HG02970 (cell line): ENCODE data around the gene SAMD10.
"Not testable (repeated sequence)": the region's sequence is repeated elsewhere in the genome, so short reads cannot be mapped to it uniquely, and the experiment has no call there.

ENCODE experiments used
- ATAC-seq: cut with Tn5 transposase; IDR thresholded peaks from one replicate; pipeline ENCODE4 v1.9.1; 2021; ENCODE audit warnings: mild to moderate bottlenecking, moderate library complexity, moderate number of reproducible peaks; ENCODE audit not compliant: unreplicated experiment, low FRiP score

Gene SAMD10

GRCh38 chr20:63979557-63980316, at the start of gene SAMD10:
Gene SAMD10 (minus strand): TSS chr20:63979642. CDS start chr20:63979467, 175 bp downstream.
- ATAC-seq: peak; percentile 26

DNA sequence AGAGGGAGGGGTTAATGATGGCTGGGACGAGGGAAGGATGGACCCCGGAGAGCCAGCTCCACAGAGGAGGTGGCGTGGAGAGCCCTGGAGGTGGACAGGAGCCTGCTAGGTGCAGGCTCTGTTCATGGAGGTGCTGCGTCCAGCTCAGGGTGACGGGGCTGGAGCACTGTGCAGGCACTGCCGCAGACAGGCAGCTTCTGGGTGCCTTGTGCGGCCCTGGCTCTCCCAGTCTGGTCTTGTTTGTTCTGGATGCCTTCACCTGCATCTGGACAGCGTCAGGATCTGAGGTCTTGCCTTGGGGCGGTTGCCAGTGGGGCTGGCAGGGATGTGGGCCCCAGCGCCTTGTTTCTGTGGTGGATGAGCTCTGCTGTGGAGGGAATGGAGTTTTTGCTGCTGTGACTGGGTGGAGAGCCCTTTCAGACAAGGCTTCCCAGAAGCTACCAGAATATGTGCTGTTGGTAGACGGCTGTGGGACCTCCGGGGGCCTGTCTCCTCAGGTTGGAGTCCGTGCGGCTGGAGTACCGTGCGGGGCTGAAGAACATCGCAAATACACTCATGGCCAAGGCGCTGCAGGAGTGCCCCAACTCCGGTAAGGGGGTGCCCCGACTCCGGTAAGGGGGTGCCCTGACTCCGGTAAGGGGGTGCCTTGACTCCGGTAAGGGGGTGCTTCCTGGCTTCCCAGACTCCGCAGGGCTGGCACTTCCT, 48.7 kb upstream of the SAMD10 start:
- ATAC-seq: no peak

DNA sequence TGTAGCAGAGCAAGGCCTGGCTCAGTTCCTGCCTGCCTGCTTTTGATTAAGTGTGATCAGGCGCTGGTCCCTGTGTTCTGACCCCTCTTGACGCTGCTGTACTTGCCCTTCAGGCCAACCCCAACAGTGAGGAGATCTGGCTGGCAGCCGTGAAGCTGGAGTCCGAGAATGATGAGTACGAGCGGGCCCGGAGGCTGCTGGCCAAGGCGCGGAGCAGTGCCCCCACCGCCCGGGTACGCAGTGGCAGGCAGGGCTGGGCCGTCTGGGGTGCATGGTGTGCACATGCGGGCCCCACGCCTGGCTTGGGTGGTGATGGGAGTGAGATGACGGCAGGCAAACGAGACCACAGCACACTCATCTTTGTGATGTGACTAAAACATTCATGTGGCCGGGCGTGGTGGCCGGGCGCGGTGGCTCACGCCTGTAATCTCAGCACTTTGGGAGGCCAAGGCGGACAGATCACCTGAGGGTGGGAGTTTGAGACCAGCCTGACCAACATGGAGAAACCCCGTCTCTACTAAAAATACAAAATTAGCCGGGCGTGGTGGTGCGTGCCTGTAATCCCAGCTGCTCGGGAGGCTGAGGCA, 46.5 kb upstream of the SAMD10 start:
- ATAC-seq: no peak

GRCh38 chr20:64025101-64025825, 45.8 kb upstream of the SAMD10 start:
- ATAC-seq: no peak

- no peak for ATAC-seq
Observed at GRCh38 chr20:64024141-64024990, 44.9 kb upstream of the SAMD10 start.

GRCh38 chr20:64023361-64024140, 44.1 kb upstream of the SAMD10 start:
- ATAC-seq: no peak

GRCh38 chr20:64022671-64023360, 43.4 kb upstream of the SAMD10 start:
- no peak for ATAC-seq

- no peak for ATAC-seq
Observed at GRCh38 chr20:64021124-64021975, 41.9 kb upstream of the SAMD10 start.

DNA sequence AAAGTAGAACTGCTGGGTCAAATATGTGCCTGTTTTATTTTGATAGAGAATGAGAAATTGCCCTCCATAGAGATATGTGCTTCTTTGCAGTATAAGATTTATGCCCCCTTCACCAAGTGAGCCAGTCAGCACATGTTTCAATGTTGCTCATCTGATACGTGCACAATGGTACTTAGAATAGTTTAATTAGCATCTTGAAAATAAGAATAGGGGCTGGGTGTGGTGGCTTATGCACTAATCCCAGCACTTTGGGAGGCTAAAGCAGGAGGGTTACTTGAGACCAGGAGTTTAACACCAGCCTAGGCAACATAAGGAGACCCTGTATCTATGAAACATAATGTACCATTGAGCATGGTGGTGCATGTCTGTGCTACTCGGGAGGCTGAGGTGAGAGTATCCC, 36.2 kb upstream of the SAMD10 start:
- no peak for ATAC-seq

DNA sequence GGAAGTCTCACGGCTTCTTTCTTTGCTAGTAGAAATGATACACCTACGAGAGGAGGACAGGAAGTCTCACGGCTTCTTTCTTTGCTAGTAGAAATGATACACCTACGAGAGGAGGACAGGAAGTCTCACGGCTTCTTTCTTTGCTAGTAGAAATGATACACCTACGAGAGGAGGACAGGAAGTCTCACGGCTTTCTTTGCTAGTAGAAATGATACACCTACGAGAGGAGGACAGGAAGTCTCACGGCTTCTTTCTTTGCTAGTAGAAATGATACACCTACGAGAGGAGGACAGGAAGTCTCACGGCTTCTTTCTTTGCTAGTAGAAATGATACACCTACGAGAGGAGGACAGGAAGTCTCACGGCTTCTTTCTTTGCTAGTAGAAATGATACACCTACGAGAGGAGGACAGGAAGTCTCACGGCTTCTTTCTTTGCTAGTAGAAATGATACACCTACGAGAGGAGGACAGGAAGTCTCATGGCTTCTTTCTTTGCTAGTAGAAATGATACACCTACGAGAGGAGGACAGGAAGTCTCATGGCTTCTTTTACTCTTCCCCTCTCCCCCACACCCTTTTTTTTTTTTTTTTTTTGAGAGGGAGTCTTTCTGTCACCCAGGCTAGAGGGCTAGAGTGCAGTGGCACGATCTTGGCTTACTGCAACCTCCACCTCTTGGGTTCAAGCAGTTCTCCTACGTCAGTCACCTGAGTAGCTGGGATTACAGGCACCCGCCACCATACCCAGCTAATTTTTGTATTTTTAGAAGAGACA, 33.1 kb upstream of the SAMD10 start:
- not testable (repeated sequence) for ATAC-seq

DNA sequence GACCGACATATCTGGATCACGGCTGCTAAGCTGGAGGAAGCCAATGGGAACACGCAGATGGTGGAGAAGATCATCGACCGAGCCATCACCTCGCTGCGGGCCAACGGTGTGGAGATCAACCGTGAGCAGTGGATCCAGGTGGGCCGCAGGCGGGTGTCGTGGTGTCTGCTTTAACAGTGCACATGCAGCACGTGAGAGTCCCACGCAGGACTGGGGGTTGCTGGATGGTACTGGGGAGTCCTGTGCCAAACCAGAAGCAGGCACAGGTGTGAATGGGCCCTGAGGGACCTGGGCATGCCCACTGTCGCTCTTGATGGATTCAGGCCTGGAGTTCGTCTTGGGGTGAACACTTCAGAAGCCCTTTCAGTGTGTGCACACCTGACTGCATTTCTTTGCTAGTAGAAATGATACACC, 31.9 kb upstream of the SAMD10 start:
- ATAC-seq: no peak

GRCh38 chr20:64010711-64011237, 31.3 kb upstream of the SAMD10 start:
- no peak for ATAC-seq

DNA sequence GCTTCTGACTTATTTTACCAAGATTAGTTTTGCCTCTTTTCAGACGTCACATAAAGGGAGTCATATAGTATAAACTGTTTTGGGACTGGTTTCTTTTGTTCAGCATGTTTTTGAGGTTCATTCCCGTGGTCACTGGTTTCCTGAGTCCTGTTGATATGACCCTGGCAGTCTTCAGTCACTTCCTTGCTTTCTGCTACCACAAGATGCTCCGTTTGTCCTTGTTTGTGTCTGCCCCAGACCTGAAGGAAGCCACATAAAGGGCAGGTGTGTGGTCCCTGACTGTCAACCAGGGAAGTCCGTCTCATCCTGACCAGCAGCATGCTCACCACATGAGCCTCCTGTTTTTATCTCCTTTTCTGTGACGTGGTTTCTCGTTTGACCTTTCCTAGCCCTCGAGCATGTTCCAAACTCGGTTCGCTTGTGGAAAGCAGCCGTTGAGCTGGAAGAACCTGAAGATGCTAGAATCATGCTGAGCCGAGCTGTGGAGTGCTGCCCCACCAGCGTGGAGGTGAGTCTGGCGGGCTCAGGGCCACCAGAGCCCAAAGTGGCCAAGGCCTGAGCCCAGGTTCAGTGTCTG, 30.5 kb upstream of the SAMD10 start:
- no peak for ATAC-seq

DNA sequence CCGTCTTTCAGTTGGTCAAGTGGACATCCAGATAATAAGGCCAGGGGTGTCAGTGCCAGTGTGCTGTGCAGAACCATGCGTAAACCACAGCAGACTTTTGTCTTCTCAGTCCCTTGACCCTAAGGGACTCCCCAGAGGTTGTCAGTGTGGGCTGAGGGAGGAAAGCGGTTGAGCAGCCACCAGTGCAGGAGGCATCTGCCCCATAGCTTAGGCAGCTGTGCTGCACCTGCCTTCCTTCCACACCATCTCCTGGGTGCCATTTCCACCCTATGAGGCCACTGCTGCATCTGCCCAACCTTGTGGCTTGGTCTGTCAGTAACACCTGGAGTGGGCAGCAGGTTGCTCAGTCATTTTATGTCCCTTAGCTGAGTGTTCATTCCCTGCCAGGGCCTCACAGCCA, 27.5 kb upstream of the SAMD10 start:
- ATAC-seq: no peak

DNA sequence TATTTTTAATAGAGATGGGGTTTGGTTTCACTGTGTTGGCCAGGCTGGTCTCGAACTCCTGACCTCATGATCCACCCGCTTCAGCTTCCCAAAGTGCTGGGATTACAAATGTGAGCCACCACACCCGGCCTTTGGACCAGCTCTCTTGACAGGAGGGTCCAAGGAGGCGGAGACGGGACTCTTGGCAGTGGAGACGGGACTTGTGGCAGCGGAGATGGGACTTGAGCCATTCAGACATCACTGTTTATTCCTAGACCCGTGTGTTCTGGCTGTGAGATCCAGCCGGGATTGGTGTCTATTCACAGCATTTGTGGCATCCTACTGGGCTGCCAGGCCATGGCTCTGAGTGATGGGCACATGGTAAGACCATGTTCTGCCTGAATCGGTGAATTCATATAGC, 27.0 kb upstream of the SAMD10 start:
- ATAC-seq: no peak

DNA sequence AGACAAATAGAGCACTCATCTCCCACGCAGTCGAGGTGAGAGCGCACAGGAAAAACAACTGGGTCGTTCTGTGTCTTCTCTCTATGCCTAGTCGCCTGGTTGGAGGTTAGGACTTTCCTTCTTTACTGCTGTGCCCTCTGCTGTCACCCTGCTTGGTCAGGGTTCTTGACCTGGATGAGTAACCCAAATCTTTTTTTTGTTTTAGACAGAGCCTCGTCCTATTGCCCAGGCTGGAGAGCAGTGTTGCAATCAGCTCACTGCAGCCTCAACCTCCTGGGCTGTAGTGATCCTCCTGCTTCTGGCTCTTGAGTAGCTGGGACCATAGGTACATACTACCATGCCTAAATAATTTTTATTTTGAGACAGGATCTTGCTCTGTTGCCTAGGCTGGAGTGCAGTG, 26.0 kb upstream of the SAMD10 start:
- no peak for ATAC-seq
